Mesothelial cell of epicardium (in vitro differentiated cells): ENCODE measurements around the gene HOMER1. TPM values are rescaled to one million over a fixed set of nuclear protein-coding genes. Genes with fewer than 3 reads are reported as not detected.

Source experiments
- DNase-seq, 2 experiments: peaks; one replicate each; pipeline ENCODE4 v3.0.0; 2021; ENCODE audit warnings: low spot score in 2 of 2; ENCODE audit not compliant: unreplicated experiment in 2 of 2
- H3K27ac Mint-ChIP-seq: 2 replicates; pipeline ENCODE4 v1.8.0; 2021; ENCODE audit warnings: mixed read lengths
- H3K27me3 Mint-ChIP-seq: 2 replicates; pipeline ENCODE4 v1.8.0; 2021; ENCODE audit warnings: low read depth, mixed read lengths
- H3K36me3 Mint-ChIP-seq: 2 replicates; pipeline ENCODE4 v1.8.0; 2021; ENCODE audit warnings: mixed read lengths
- H3K4me1 Mint-ChIP-seq: 2 replicates; pipeline ENCODE4 v1.8.0; 2021; ENCODE audit warnings: mixed read lengths
- H3K4me3 Mint-ChIP-seq: 2 replicates; pipeline ENCODE4 v1.8.0; 2021; ENCODE audit warnings: mild to moderate bottlenecking, moderate library complexity, mixed read lengths
- H3K9me3 Mint-ChIP-seq: 2 replicates; pipeline ENCODE4 v1.8.0; 2021; ENCODE audit warnings: mixed read lengths
- total RNA-seq: library from RNA; stranded (reverse); gene quantifications from 3 replicates; pipeline ENCODE4 v1.2.1, GENCODE V29; 2021
- TF ChIP-seq, protein P1 (sequence below): fragments of 200-600 bp; sonication (generic); IDR thresholded peaks from one replicate; pipeline ENCODE4 v1.5.0; 2021; ENCODE audit warnings: antibody characterized with exemption; ENCODE audit not compliant: unreplicated experiment

HOMER1 gene
- total RNA-seq, 1 donor from 2014 or later: 21.6 TPM

DNA sequence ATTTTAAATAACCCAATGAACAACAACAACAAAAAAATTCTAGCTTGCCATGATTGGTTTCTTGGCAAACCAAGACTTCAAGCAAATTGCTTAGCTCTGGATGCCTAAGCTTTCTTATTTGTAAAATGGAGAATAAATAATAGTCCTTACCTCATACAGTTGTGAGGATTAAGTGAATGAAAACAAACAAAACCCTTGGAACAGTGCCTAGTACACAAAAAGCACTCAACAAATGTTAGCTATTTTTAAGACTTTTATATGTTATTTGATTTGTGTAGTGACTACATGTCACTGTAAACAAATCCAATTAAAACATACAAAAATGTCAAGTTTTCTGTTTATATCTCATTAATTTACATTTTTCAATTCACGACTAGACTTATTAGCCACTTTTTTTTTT lies 13.5 kb upstream of the HOMER1 start:
- H3K4me1 Mint-ChIP-seq: no peaks in the 10 kb centered on the region
- peaks cover 5% of the 10 kb centered on the region for H3K36me3 Mint-ChIP-seq

GRCh38 chr5:79526928-79527327 lies 13.0 kb upstream of the HOMER1 start:
- peaks cover 5% of the 10 kb centered on the region for H3K36me3 Mint-ChIP-seq
- H3K9me3 Mint-ChIP-seq: peaks cover 11% of the 10 kb centered on the region
- H3K27ac Mint-ChIP-seq: no peak overlapping the region
- no peak overlapping the region for H3K4me3 Mint-ChIP-seq
- TF ChIP-seq, protein P1, sequence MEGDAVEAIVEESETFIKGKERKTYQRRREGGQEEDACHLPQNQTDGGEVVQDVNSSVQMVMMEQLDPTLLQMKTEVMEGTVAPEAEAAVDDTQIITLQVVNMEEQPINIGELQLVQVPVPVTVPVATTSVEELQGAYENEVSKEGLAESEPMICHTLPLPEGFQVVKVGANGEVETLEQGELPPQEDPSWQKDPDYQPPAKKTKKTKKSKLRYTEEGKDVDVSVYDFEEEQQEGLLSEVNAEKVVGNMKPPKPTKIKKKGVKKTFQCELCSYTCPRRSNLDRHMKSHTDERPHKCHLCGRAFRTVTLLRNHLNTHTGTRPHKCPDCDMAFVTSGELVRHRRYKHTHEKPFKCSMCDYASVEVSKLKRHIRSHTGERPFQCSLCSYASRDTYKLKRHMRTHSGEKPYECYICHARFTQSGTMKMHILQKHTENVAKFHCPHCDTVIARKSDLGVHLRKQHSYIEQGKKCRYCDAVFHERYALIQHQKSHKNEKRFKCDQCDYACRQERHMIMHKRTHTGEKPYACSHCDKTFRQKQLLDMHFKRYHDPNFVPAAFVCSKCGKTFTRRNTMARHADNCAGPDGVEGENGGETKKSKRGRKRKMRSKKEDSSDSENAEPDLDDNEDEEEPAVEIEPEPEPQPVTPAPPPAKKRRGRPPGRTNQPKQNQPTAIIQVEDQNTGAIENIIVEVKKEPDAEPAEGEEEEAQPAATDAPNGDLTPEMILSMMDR: no peak
- DNase-seq: no peak
- H3K4me1 Mint-ChIP-seq: no peaks in the 10 kb centered on the region
- H3K27me3 Mint-ChIP-seq: no peaks in the 10 kb centered on the region

More for the DNA sequence above, 13.5 kb upstream of the HOMER1 start:
- no peak overlapping the region for H3K27ac Mint-ChIP-seq
- no peak overlapping the region for H3K4me3 Mint-ChIP-seq
- H3K27me3 Mint-ChIP-seq: no peaks in the 10 kb centered on the region
- TF ChIP-seq, protein P1: no peak
- peaks cover 11% of the 10 kb centered on the region for H3K9me3 Mint-ChIP-seq
- no peak for DNase-seq

- Mint-ChIP-seq H3K4me1 (no peaks in the 10 kb centered on the region), H3K36me3 (peaks cover 5% of the 10 kb centered on the region), H3K27ac (no peak overlapping the region), H3K4me3 (no peak overlapping the region), H3K9me3 (peaks cover 11% of the 10 kb centered on the region), H3K27me3 (no peaks in the 10 kb centered on the region)
- DNase-seq: no peak
- TF ChIP-seq, protein P1: no peak
These were observed 12.6 kb upstream of the HOMER1 start for GRCh38 chr5:79526493-79526892.

DNA sequence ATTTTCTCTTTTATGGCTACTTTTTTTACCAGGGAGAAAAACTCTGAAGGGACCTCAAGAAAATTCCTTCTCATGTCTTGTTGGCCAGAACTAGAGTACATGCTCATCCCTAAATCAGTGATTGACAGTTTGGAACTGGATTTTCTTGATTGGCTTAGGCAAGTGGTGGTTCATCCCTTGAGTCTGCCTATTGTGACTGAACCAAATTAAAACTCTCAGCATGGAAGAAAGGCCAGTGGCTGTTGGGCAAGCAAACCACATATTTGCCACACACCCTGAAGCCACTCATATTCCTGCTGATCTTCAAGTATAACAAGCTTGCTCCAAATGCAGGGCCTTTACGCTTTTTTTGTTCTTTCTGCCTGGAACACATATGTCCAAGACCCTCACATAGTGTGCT lies 7.2 kb upstream of the HOMER1 start:
- DNase-seq: no peak
- Mint-ChIP-seq H3K4me3 (no peak overlapping the region), H3K36me3 (peaks cover 5% of the 10 kb centered on the region), H3K27me3 (no peaks in the 10 kb centered on the region), H3K4me1 (peaks cover 26% of the 10 kb centered on the region), H3K9me3 (peaks cover 9% of the 10 kb centered on the region), H3K27ac (no peak overlapping the region)
- TF ChIP-seq, protein P1: no peak

GRCh38 chr5:79518718-79519117 lies 4.8 kb upstream of the HOMER1 start:
- Mint-ChIP-seq H3K4me1 (peaks cover 29% of the 10 kb centered on the region), H3K4me3 (no peak overlapping the region), H3K27ac (peak overlapping the region; percentile 91), H3K36me3 (no peaks in the 10 kb centered on the region), H3K27me3 (no peaks in the 10 kb centered on the region), H3K9me3 (no peaks in the 10 kb centered on the region)
- DNase-seq: no peak
- TF ChIP-seq, protein P1: no peak

DNA sequence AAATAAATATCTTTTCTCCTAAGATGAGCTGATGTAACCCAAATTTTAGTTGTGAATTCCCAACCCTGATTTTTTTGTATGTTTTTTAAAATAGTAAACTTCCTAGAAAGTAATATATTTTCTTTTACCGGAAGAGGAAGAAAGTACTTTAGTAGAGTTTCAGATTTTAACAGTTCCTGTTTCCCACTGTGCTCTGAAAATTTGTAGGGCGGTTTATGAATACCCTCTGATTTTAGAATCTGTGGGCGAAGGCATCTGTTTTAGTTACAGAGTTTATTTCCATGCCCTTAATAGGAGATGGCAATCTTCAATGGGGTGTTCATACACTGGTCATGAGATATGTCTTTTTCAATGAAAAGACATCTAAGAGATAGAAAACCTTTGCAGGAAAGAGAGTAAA lies 3.7 kb upstream of the HOMER1 start:
- no peaks in the 10 kb centered on the region for H3K9me3 Mint-ChIP-seq
- peak overlapping the region; percentile 91 for H3K27ac Mint-ChIP-seq
- DNase-seq: no peak
- H3K36me3 Mint-ChIP-seq: no peaks in the 10 kb centered on the region
- TF ChIP-seq, protein P1: no peak
- H3K4me3 Mint-ChIP-seq: no peak overlapping the region
- H3K4me1 Mint-ChIP-seq: peaks cover 31% of the 10 kb centered on the region
- H3K27me3 Mint-ChIP-seq: no peaks in the 10 kb centered on the region
